ENCODE measurements around the gene PLAC8L1. TPM values are rescaled to one million over a fixed set of nuclear protein-coding genes. Genes with fewer than 3 reads are reported as not detected.
A peak's percentile ranks its signal among the peaks of the same experiment; 100 is the strongest.

Gene PLAC8L1
- total and polyA plus RNA-seq, 2 of the 13 experiments (the other 11 are each of a cell fraction or from before 2014, with no cell fraction given), result 0.44 TPM; not detected in 1

- CTCF ChIA-PET (ENCODE audit: low intra/inter-chr PET ratio, low total read pairs), result no interaction called here
- intact Hi-C loops (cut with micrococcal nuclease; ENCODE audit: unreplicated experiment) (no loop called here), in situ Hi-C loops (cut with HindIII; ENCODE audit: extremely low pct_ligation_motif_present, low pct_unique_long_range_greater_than_20kb) (no loop called here)
- Histone ChIP-seq H3K4me2 (ENCODE audit: low read depth, low read length) (no peak overlapping the region), H3K4me1 (ENCODE audit: insufficient read depth, low read length) (peaks cover 9% of the 10 kb centered on the region), H3K27ac (ENCODE audit: extremely low read length, insufficient read depth, low read length) (no peak overlapping the region), H2AFZ (ENCODE audit: low read length) (no peak overlapping the region), H3K79me2 (ENCODE audit: insufficient read depth, low read length) (no peaks in the 10 kb centered on the region), H4K20me1 (ENCODE audit: insufficient read depth, low read length) (no peaks in the 10 kb centered on the region), H3K4me3 (replicated peaks in 1 of 3; ENCODE audit: insufficient read depth in 1 of 3, low read depth in 2 of 3, low read length in 3 of 3) (no peak overlapping the region), H3K27me3 (ENCODE audit: control insufficient read depth in 1 of 2, insufficient read depth in 2 of 2, low read length in 2 of 2) (no peaks in the 10 kb centered on the region), H3K36me3 (replicated peaks in 1 of 2; ENCODE audit: control insufficient read depth in 1 of 2, insufficient read depth in 2 of 2, low read length in 2 of 2) (no peaks in the 10 kb centered on the region), H3K9ac (ENCODE audit: insufficient read depth, low read depth, low read length) (no peak overlapping the region), H3K9me3 (ENCODE audit: low read length) (no peaks in the 10 kb centered on the region)
- FAIRE-seq (peak; percentile 34), DNase-seq (ENCODE audit: low spot score) (no peak), ATAC-seq (peak; percentile 52)
- BruUV-seq (replicated peaks), result no TSS peak
- POLR2A ChIA-PET, result no interaction called here
- WGBS (ENCODE audit: low lambda C conversion rate), result 14% methylated on average over 2 of the region's 3 CpGs
- no peak for TF ChIP-seq ZNF430 (CRISPR knock-in tag; IDR thresholded peaks at IDR 0.05)
- no peak for TF ChIP-seq RFX3 (CRISPR knock-in tag; IDR thresholded peaks at IDR 0.05)
- TF ChIP-seq CEBPB (IDR thresholded peaks at IDR 0.05; ENCODE audit: borderline replicate concordance, low read depth, low read length), result peak; percentile 60; the same call in 1 of the 2 replicates
- no peak for TF ChIP-seq MLX (CRISPR knock-in tag; IDR thresholded peaks at IDR 0.05)
- TF ChIP-seq FOXA1 (IDR thresholded peaks at IDR 0.05), result no peak
- peak; percentile 50 for TF ChIP-seq FOXA1 (CRISPR knock-in tag; IDR thresholded peaks at IDR 0.05)
- TF ChIP-seq ZNF12 (CRISPR knock-in tag; IDR thresholded peaks at IDR 0.05), result peak; percentile 97
These were observed 22.6 kb downstream of the PLAC8L1 start for GRCh38 chr5:146082798-146083197.

GRCh38 chr5:146081556-146081955 is 23.8 kb downstream of the PLAC8L1 start:
- ATAC-seq (no peak), DNase-seq (ENCODE audit: low spot score) (no peak), FAIRE-seq (no peak)
- intact Hi-C loops (cut with micrococcal nuclease; ENCODE audit: unreplicated experiment), result no loop called here
- Histone ChIP-seq H3K27me3 (ENCODE audit: control insufficient read depth in 1 of 2, insufficient read depth in 2 of 2, low read length in 2 of 2) (no peaks in the 10 kb centered on the region), H3K9ac (ENCODE audit: insufficient read depth, low read depth, low read length) (no peak overlapping the region), H3K4me2 (ENCODE audit: low read depth, low read length) (no peak overlapping the region), H4K20me1 (ENCODE audit: insufficient read depth, low read length) (no peaks in the 10 kb centered on the region), H3K79me2 (ENCODE audit: insufficient read depth, low read length) (no peaks in the 10 kb centered on the region), H3K36me3 (replicated peaks in 1 of 2; ENCODE audit: control insufficient read depth in 1 of 2, insufficient read depth in 2 of 2, low read length in 2 of 2) (no peaks in the 10 kb centered on the region), H3K27ac (ENCODE audit: extremely low read length, insufficient read depth, low read length) (no peak overlapping the region), H3K4me1 (ENCODE audit: insufficient read depth, low read length) (peaks cover 9% of the 10 kb centered on the region), H3K9me3 (ENCODE audit: low read length) (no peaks in the 10 kb centered on the region), H2AFZ (ENCODE audit: low read length) (no peak overlapping the region), H3K4me3 (replicated peaks in 1 of 3; ENCODE audit: insufficient read depth in 1 of 3, low read depth in 2 of 3, low read length in 3 of 3) (no peak overlapping the region)
- ChIA-PET CTCF (ENCODE audit: low intra/inter-chr PET ratio, low total read pairs) (no interaction called here), POLR2A (no interaction called here)
- in situ Hi-C loops (cut with HindIII; ENCODE audit: extremely low pct_ligation_motif_present, low pct_unique_long_range_greater_than_20kb), result no loop called here
- BruUV-seq (replicated peaks), result no TSS peak
- 71% methylated on average over 6 of the region's 6 CpGs for WGBS (ENCODE audit: low lambda C conversion rate)
- TF ChIP-seq KLF16 (CRISPR knock-in tag; IDR thresholded peaks at IDR 0.05) (no peak), FLYWCH1 (CRISPR knock-in tag; IDR thresholded peaks at IDR 0.05) (no peak), IRF1 (CRISPR knock-in tag; IDR thresholded peaks at IDR 0.05; ENCODE audit: low read depth) (no peak), TARDBP (CRISPR knock-in tag; IDR thresholded peaks at IDR 0.05) (no peak), HNF1A (IDR thresholded peaks at IDR 0.05; ENCODE audit: low read depth) (no peak), HNF1A (CRISPR knock-in tag; IDR thresholded peaks at IDR 0.05; ENCODE audit: borderline replicate concordance) (no peak), HCFC1 (IDR thresholded peaks at IDR 0.05; ENCODE audit: low read depth, low read length) (no peak), NR3C1 (CRISPR knock-in tag; IDR thresholded peaks at IDR 0.05) (no peak), SAFB2 (CRISPR knock-in tag; IDR thresholded peaks at IDR 0.05; ENCODE audit: borderline replicate concordance, low read depth) (no peak), YEATS4 (CRISPR knock-in tag; IDR thresholded peaks at IDR 0.05; ENCODE audit: borderline replicate concordance) (no peak)
